Activated CD4-positive, alpha-beta T cell treated with anti-CD3 and anti-CD28 coated beads for 36 hours (primary cell): ENCODE results near the gene RALGDS. TPM values are rescaled to one million over a fixed set of nuclear protein-coding genes. Genes with fewer than 3 reads are reported as not detected.

Experiments
- ATAC-seq: fragments of 200-7000 bp; cut with Tn5 transposase; one replicate; pipeline ENCODE4 v1.10.0; 2021; ENCODE audit warnings: mild to moderate bottlenecking, moderate library complexity
- CTCF ChIA-PET: fragments of 350-600 bp; sonication (Branson Sonifier 250); formaldehyde crosslinking; loops from one replicate; lab custom pipeline; 2021; ENCODE audit warnings: antibody characterized with exemption; lab: Charles Lee
- POLR2A ChIA-PET: fragments of 350-600 bp; sonication (Branson Sonifier 250); formaldehyde crosslinking; loops from one replicate; lab custom pipeline; 2021; ENCODE audit warnings: antibody characterized with exemption, inconsistent platforms; lab: Charles Lee
- DNase-seq: peaks from one replicate; pipeline ENCODE4 v3.0.0-alpha.2; 2020
- H3K27ac Mint-ChIP-seq: one replicate; pipeline ENCODE4 v1.8.0; 2021; ENCODE audit warnings: mixed read lengths
- H3K27me3 Mint-ChIP-seq: one replicate; pipeline ENCODE4 v1.8.0; 2021; ENCODE audit warnings: mixed read lengths
- H3K36me3 Mint-ChIP-seq: one replicate; pipeline ENCODE4 v1.8.0; 2021; ENCODE audit warnings: low read depth, mixed read lengths
- H3K4me1 Mint-ChIP-seq: one replicate; pipeline ENCODE4 v1.8.0; 2021; ENCODE audit warnings: mixed read lengths
- H3K4me3 Mint-ChIP-seq: one replicate; pipeline ENCODE4 v1.8.0; 2021; ENCODE audit warnings: mild to moderate bottlenecking, moderate library complexity, mixed read lengths
- H3K9me3 Mint-ChIP-seq: one replicate; pipeline ENCODE4 v1.8.0; 2021; ENCODE audit warnings: low read depth, mixed read lengths
- intact Hi-C, 2 experiments: fragments of 100-400 bp; cut with DNase I in 1 of 2; cut with micrococcal nuclease in 1 of 2; formaldehyde crosslinking; loops; one replicate each; pipeline versions ENCODE4 v1.14.2 to v1.15.1; 2022 to 2024; cut with DNase I, micrococcal nuclease
- total RNA-seq, 2 experiments: library from RNA; stranded (reverse); gene quantifications; one replicate each; pipeline ENCODE4 v1.2.3, GENCODE V29; 2021

Gene RALGDS
- total RNA-seq, 2 experiments from 2014 or later: 65.1 to 78.6 TPM

DNA sequence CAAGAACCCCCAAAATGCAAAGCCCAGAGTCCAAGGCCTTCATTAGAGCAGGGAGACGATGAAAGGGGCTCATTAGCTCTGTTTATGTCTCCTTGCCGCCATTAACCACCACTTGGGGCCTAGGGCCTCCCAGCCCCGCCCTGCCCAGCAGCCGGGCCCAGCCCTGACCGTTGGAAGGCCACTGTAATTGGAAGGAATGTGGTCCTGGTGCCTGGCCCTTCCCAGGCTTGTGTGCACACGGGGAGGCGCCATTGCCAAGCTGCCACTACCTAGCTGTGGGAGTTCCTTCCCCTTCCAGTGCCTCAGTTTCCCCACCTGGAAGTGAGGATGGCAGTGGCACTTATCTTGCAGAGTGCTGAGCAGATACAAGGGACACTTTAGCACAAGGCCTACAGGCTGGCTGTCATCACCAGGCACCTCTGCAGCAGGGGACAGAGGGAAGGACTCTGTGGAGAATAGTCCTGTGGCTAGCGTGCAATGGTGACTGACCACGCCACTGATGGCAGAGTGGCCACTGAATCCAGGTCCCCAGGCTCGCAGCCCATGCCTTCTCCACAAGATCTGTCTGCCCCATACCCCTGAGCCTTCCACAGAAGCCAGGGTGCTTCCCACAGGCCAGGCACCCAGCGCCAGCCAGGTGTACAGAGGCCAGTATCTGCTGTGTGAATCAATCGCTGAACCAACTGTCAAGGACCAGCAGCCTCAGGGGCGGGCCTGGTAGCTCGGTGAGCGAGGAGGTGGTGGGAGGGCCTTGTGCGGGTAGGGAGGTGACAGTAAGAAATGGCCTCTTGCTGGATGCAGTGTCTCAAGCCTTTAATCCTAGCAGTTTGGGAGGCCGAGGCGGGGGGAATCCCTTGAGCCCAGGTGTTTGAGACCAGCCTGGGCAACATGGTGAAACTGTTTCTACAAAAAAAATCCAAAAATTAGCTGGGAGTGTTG, 21.9 kb upstream of the RALGDS start:
- CTCF ChIA-PET: interaction anchor here (0.6 to 7.7 kb wide), 14 partner anchors 10 to 971 kb away, joined by 3 to 139 read pairs (median 8); partner anchors contain the start of genes GTF3C5 and RALGDS
- Mint-ChIP-seq H3K4me1 (peaks cover 69% of the 10 kb centered on the region), H3K9me3 (no peaks in the 10 kb centered on the region), H3K27ac (peak overlapping the region; percentile 51), H3K4me3 (peak overlapping the region; percentile 8), H3K27me3 (no peaks in the 10 kb centered on the region), H3K36me3 (peaks cover 19% of the 10 kb centered on the region)
- intact Hi-C loops: loop anchor here (5.0 to 10.0 kb wide), 2 partner anchors 229 to 738 kb away; partner anchors contain the start of gene TTF1 (in 1 of the 2)
- ATAC-seq (no peak), DNase-seq (peak; percentile 66)
- POLR2A ChIA-PET: interaction anchor here (0.6 to 1.0 kb wide), 2 partner anchors 9 to 11 kb away, joined by 3 to 4 read pairs; no protein-coding TSS in a partner anchor

DNA sequence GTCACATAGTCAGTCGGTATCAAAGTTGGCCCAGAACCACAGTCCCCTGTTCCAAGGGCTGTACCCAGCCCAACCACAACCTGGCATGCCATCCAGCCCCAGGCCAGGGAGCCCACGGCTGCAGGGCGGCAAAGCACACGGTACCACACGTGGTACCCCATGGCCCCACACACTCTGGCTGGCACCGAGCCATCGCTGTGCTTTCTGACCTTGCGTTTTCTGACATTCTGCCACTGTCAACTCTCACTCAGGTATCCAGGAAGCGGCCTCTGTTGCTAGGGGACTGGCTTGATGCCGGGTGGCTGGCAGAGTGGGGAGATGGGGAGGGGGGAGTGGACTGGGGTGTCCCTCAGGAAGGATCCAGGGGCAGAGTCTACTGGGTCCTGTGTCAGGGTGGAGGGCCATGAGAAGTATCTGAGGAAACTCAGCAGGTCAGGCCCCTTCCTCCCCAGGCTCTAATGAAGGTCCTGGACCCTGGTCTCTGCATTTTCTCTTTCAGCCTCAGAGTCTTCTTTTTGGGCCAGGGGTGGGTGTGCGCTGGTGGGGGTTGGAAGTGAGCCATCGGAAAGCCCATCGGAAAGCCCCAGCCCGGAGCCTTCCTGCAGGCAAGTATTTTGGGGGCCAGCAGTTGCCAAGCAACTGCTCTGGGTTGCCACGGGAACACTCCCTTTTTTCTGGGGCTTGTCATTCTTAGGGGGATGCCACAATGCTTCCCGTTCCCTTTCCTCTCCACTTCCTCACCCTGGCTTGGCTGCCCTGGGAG, 21.0 kb upstream of the RALGDS start:
- no peak overlapping the region for H3K4me3 Mint-ChIP-seq
- no peaks in the 10 kb centered on the region for H3K27me3 Mint-ChIP-seq
- peaks cover 71% of the 10 kb centered on the region for H3K4me1 Mint-ChIP-seq
- intact Hi-C loops: loop anchor here (5.0 to 10.0 kb wide), 2 partner anchors 230 to 737 kb away; partner anchors contain the start of gene TTF1 (in 1 of the 2)
- H3K27ac Mint-ChIP-seq: peak overlapping the region; percentile 51
- ChIA-PET POLR2A (interaction anchor here (0.6 kb wide), 1 partner anchor 10 kb away, joined by 4 read pairs; no protein-coding TSS in a partner anchor), CTCF (interaction anchor here (0.7 kb wide), 1 partner anchor 535 kb away, joined by 3 read pairs; no protein-coding TSS in a partner anchor)
- ATAC-seq (peak; percentile 19), DNase-seq (peak; percentile 73)
- H3K9me3 Mint-ChIP-seq: no peaks in the 10 kb centered on the region
- H3K36me3 Mint-ChIP-seq: peaks cover 13% of the 10 kb centered on the region

DNA sequence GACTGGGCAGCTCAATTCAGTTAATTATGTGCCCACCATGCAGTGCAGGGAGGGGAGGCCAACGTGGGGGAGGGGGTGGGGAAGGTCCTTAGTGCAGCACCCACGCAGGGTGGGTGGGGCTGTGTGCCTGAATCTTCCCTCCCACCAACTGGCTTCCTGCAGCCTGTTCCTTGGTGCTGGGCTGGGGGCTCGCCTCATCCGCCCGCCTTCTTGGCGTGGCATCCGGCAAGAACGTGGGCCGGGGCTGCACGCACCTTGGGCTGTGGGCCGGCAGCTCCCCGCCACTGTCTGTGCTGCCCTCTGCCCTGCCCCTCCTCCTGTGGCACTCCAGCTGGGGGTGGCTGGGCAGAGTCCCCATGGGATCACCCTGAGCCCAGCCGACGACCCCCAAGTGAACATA, 19.6 kb upstream of the RALGDS start:
- Mint-ChIP-seq H3K27ac (no peak overlapping the region), H3K9me3 (no peaks in the 10 kb centered on the region), H3K27me3 (no peaks in the 10 kb centered on the region), H3K4me3 (no peak overlapping the region), H3K4me1 (peaks cover 70% of the 10 kb centered on the region), H3K36me3 (peaks cover 13% of the 10 kb centered on the region)
- ATAC-seq (no peak), DNase-seq (no peak)
- ChIA-PET CTCF (no interaction called here), POLR2A (no interaction called here)
- intact Hi-C loops: loop anchor here (5.0 to 10.0 kb wide), 2 partner anchors 232 to 736 kb away; partner anchors contain the start of gene TTF1 (in 1 of the 2)

DNA sequence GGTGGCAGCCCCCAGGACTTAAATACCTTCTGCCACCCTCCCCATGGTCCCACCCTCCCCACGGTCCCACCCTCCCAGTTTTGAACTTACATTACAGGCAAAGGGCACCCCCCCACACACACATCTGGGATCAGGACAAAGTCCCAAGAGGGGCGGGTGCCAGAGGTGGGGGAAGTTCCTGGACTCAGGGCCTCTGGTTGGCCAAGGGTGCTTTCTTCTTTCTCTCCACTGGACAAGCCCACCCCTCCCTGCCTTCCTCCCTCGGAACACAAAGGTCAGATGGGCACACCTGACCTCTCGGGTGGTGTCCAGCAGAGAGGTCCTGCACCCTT, 19.1 kb upstream of the RALGDS start:
- intact Hi-C loops: loop anchor here (5.0 to 10.0 kb wide), 2 partner anchors 232 to 735 kb away; partner anchors contain the start of gene TTF1 (in 1 of the 2)
- POLR2A ChIA-PET: no interaction called here
- ATAC-seq (no peak), DNase-seq (no peak)
- H3K36me3 Mint-ChIP-seq: peaks cover 13% of the 10 kb centered on the region
- CTCF ChIA-PET: interaction anchor here (0.7 kb wide), 1 partner anchor 104 kb away, joined by 3 read pairs; no protein-coding TSS in a partner anchor
- H3K4me3 Mint-ChIP-seq: no peak overlapping the region
- H3K27me3 Mint-ChIP-seq: no peaks in the 10 kb centered on the region
- no peaks in the 10 kb centered on the region for H3K9me3 Mint-ChIP-seq
- H3K27ac Mint-ChIP-seq: no peak overlapping the region
- peaks cover 70% of the 10 kb centered on the region for H3K4me1 Mint-ChIP-seq

GRCh38 chr9:133139246-133140173, 18.5 kb upstream of the RALGDS start:
- intact Hi-C loops: loop anchor here (5.0 to 10.0 kb wide), 5 partner anchors 233 to 1875 kb away; partner anchors contain the start of genes SETX (in 1 of the 2) and TTF1 (in 1 of the 2)
- no peak for ATAC-seq

GRCh38 chr9:133137451-133138231, 16.6 kb upstream of the RALGDS start:
- CTCF ChIA-PET: interaction anchor here (0.6 to 3.1 kb wide), 4 partner anchors 8 to 49 kb away, joined by 3 to 29 read pairs (median 8); no protein-coding TSS in a partner anchor
- H3K9me3 Mint-ChIP-seq: no peaks in the 10 kb centered on the region

More at GRCh38 chr9:133139246-133140173, 18.5 kb upstream of the RALGDS start:
- ChIA-PET POLR2A (no interaction called here), CTCF (interaction anchor here (0.7 kb wide), 1 partner anchor 104 kb away, joined by 3 read pairs; no protein-coding TSS in a partner anchor)
- Mint-ChIP-seq H3K4me1 (peaks cover 70% of the 10 kb centered on the region), H3K27me3 (no peaks in the 10 kb centered on the region), H3K36me3 (peaks cover 7% of the 10 kb centered on the region), H3K27ac (peak overlapping the region; percentile 73), H3K4me3 (no peak overlapping the region), H3K9me3 (no peaks in the 10 kb centered on the region)
- DNase-seq: no peak

GRCh38 chr9:133135146-133135745, 14.2 kb upstream of the RALGDS start:
- intact Hi-C loops: loop anchor here in 1 of 2 experiments (1.0 to 10.0 kb wide), 5 partner anchors 9 to 1870 kb away; partner anchors contain the start of gene SETX
- Mint-ChIP-seq H3K9me3 (no peaks in the 10 kb centered on the region), H3K36me3 (peaks cover 13% of the 10 kb centered on the region), H3K27me3 (no peaks in the 10 kb centered on the region), H3K4me3 (peak overlapping the region; percentile 43), H3K27ac (peak overlapping the region; percentile 98), H3K4me1 (peaks cover 74% of the 10 kb centered on the region)
- peak; percentile 45 for ATAC-seq
- POLR2A ChIA-PET: interaction anchor here (0.6 to 2.8 kb wide), 6 partner anchors 9 to 105 kb away, joined by 3 to 11 read pairs (median 4); partner anchors contain the start of genes GTF3C5 and RALGDS
- CTCF ChIA-PET: interaction anchor here (0.7 to 3.1 kb wide), 6 partner anchors 10 to 113 kb away, joined by 3 to 29 read pairs (median 3); no protein-coding TSS in a partner anchor
- DNase-seq: peak; percentile 88

More at GRCh38 chr9:133137451-133138231, 16.6 kb upstream of the RALGDS start:
- no peak for ATAC-seq
- H3K27me3 Mint-ChIP-seq: no peaks in the 10 kb centered on the region
- POLR2A ChIA-PET: no interaction called here
- intact Hi-C loops: loop anchor here in 1 of 2 experiments (10.0 kb wide), 3 partner anchors 567 to 1873 kb away; partner anchors contain the start of gene SETX
- peaks cover 71% of the 10 kb centered on the region for H3K4me1 Mint-ChIP-seq
- no peak overlapping the region for H3K4me3 Mint-ChIP-seq
- peaks cover 10% of the 10 kb centered on the region for H3K36me3 Mint-ChIP-seq
- peak overlapping the region; percentile 86 for H3K27ac Mint-ChIP-seq
- peak; percentile 57 for DNase-seq

DNA sequence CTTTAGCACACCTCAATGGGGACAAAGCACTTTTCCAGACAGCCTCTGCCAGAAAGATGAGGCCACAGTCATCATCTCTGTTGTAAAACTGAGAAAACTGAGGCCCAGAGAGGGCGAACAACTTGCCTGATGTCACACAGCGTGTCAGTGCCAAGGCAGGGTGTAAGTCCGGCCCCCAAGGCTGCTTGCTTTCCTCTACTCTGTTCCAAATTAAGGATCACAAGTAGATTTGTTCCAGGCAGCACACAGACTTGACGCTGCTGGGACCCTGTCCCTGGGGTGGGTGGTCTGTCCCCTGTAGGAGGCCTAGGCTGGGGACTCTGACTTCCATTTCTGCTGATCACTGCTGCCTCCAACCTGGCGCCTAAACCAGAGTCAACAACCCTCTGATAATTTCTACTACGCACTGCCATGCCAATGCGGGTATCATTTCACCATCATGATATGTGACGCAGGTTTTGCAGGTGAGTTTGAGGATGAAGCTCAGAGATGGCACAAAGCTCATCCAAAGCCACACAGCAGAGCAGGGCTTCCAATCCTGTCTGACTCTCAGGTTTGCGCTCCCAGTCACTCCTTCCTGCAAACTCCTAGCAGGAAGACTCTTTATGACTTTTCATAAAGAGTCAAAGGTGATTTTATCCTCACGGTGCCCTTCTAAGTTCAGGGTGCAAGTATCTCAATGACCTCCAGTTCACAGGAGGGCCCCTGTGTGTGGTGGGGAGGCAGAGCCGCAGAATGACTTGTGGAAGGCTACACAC, 13.5 kb upstream of the RALGDS start:
- Mint-ChIP-seq H3K27me3 (no peaks in the 10 kb centered on the region), H3K4me1 (peaks cover 75% of the 10 kb centered on the region), H3K36me3 (peaks cover 13% of the 10 kb centered on the region), H3K4me3 (peak overlapping the region; percentile 43), H3K9me3 (no peaks in the 10 kb centered on the region), H3K27ac (peak overlapping the region; percentile 98)
- intact Hi-C loops: loop anchor here (1.0 to 10.0 kb wide), 8 partner anchors 10 to 1870 kb away; partner anchors contain the start of genes GTF3C4 (in 1 of the 2) and SETX (in 1 of the 2)
- ChIA-PET CTCF (interaction anchor here (0.7 to 3.1 kb wide), 5 partner anchors 9 to 32 kb away, joined by 3 to 29 read pairs (median 12); no protein-coding TSS in a partner anchor), POLR2A (interaction anchor here (0.6 to 2.8 kb wide), 7 partner anchors 9 to 104 kb away, joined by 3 to 11 read pairs (median 4); partner anchors contain the start of genes GTF3C5 and RALGDS)
- peak; percentile 71 for DNase-seq
- ATAC-seq: peak; percentile 31
